IPS DF 4.7 (cell line): ENCODE data around the gene PFDN4.
"Not testable (repeated sequence)": the region's sequence is repeated elsewhere in the genome, so short reads cannot be mapped to it uniquely, and the experiment has no call there.

ENCODE experiments used
- DNase-seq: peaks from one replicate; pipeline ENCODE4 v3.0.0-alpha.2; 2013; ENCODE audit warnings: low spot score; ENCODE audit errors: extremely low read depth

The PFDN4 gene

DNA sequence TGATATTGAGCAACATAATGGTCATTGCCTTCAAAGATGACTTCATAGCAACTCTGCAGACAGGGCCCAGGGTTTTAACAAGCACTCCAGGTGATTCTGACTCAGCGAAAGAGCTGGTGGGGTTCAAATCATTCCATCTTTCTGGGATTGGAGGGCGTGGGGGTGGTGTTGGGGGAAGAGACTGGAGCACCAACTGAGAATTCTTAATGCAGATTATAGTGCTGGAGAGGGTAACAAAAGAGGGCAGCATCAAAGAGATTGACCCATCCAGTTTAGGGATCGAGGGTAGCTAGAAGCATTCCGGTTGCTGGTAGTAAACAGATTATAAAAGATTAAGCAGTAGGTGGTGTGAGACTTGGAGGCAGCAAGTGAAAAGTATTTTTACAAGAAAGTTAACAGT lies 15.9 kb downstream of the PFDN4 start:
- DNase-seq, result no peak

DNA sequence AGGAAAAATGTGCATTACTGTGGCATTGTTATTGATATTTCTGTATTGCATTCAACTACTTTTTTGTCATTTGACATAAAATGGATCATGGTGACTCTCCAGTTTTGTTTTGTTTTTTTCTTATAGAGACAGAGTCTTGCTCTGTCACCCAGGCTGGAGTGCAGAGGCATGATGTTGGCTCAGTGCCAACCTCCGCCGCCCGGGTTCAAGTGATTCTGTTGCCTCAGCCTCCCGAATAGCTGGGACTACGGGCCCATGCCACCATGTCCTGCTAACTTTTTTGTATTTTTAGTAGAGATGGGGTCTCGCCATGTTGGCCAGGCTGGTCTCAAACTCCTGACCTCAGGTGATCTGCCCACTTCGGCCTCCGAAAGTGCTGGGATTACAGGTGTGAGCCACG lies 16.8 kb downstream of the PFDN4 start:
- DNase-seq, result not testable (repeated sequence)

DNA sequence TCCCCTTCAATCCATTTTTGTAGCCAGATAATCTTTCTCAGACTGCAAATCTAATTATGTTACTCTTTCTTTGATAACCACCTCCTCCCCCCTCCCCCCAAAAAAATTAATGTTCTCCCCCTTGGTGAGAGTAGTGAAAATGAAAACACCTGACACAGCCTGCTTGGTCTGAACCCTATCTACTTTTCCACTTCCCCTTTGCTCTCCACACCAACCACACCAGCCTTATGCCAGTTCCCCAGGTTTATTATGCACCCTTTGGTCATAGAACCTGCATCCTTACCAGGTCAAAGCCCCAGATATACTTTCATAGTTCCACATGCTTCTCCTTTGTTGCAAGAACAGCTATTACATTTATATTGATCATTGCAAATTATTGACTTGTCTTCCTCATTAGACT lies 19.4 kb downstream of the PFDN4 start:
- DNase-seq, result no peak

DNA sequence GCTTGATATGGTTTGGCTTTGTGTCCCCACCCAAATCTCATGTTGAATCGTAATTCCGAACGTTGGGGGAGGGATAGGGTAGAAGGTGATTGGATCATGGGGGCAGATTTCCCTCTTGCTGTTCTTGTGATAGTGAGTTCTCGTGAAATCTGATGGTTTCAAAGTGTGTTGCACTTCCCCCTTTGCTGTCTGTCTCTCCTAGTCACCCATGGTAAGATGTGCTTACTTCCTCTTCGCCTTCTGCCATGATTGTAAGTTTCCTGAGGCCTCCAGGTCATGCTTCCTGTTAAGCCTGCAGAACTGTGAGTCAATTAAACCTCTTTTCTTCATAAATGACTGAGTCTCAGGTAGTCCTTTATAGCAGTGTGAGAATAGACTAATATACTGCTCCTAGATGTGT lies 19.9 kb downstream of the PFDN4 start:
- no peak for DNase-seq

DNA sequence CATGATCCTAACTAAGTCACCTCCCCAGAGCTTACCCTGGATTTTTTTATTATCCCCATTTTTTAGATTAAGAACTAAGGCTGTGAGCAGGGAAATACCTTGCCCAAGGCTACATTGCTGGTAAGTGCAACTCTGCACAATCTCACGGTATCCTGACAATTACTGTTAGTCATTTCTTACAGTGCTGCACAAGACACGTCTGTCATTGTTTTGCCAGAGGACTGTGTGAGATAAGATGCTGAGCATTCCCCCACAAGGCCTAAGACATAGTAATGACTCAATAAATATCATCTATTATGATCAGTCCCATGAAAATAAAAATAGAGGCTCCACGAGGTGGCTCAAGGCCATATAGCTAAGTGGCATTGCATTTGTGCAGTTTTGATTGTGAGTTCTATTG lies 21.0 kb downstream of the PFDN4 start:
- no peak for DNase-seq

DNA sequence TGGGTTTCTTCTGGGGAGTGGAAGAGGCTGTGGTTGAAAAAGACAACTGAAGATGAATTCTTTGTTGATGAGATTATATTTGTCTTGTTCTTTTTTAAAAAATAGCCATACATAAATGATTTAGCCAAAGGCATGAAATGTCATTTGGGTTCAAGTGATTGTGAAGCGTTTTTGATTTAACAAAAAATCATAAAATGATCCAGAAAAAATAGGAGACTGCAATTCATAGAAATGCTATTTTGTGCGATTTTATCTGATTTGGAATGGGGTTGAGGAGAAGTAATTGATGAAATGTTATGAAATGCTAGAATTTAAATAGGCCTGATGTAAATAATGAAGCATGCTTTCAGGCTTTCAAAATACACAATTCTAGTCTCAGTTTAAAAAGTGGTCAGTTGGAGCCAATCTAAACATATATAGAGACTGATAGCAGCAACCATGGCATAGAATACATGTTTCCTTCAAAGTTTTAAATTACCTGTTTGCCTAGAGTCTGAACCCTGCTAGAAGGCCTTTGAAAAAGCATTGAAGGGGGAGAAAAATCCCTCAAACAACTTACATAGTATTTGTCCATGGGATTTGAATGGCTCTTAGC lies 21.8 kb downstream of the PFDN4 start:
- DNase-seq, result no peak

DNA sequence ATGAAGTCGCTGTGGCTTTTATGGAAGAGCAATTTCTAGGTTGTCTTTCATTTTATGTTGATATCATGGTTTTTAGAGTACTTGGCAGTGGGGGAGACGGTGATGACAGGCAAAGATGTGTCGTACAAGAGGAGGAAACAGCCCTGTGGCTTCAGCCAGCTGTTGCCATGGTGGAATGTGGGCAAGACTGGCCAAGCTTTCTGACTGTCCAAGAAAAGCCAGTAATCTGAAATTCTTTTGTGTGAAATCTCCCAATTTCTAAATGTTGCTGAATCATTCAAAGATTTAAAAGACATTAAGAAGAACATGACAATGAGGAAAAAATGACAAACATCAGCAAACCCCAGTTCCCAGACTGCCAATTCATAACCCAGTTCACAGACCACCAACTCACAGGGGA lies 23.1 kb downstream of the PFDN4 start:
- DNase-seq, result no peak

DNA sequence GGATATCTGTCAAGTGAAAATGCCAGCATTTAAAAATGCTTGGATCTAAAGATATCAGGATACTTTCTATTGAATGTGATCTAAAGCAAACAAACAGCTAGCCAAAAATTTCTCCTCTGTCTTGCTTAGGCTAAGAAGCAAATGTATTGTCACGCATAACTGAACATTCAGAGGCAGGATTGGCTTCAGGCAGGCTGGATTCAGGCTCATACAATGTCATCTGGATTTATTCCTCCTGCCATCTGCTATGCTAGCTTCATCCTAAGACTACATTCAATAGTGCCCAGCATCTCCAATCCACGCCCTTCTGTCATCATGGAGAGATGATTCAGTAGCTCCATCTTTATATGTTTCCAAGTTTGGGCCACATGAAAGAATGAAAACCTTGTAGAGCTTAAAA lies 27.1 kb downstream of the PFDN4 start:
- DNase-seq, result no peak

DNA sequence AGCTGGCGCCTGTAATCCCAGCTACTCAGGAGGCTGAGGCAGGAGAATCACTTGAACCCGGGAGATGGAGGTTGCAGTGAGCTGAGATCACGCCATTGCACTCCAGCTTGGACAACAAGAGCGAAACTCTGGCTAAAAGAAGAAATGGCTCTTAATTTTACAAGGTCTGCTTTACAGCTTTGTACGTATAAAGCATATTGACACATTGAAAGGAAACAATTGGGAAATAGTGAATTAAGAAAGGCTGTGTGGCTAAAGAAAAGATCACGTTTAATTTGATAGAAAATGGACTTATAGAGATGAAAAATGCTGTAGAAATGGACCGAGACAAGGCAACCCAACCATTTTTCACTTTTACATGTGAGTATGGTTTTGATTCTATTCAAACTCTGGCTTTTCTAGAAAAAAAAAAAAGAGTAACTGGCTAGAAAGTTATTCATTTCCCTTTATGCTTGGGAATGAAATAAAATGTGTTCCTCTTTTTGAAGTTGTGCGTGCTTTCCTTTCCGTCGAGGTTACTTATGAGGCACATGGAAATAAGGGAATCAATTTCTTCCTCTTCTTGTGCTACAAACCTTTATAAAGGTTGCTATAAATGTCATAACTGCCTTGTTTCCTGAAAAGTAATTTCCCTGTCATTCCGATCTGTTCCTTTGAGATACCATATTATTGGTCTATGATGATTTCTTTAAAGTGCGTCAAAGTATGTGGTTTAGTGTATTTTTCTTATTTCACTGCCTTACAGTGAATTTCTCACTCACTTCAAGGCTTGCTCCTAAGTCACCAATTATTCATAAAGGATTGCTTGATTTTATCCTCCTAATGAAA lies 29.4 kb downstream of the PFDN4 start:
- no peak for DNase-seq

DNA sequence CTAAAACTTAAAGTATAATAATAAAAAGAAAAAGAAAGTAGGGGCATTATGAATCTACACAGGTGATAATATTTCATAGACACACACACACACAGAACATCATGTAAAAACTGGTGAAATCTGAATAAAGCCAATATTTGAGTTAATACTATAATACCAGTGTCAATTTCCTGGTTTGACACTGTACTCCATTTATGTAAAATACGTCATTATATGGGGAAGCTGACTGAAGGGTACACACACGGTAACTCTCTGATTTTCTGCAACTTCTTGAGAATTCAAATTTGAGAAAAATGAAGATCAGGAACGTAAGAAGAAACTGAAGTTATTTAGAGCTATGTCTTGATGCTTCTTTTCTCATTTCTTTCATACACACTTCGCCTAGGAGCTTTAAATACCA lies 36.2 kb downstream of the PFDN4 start:
- DNase-seq, result no peak

DNA sequence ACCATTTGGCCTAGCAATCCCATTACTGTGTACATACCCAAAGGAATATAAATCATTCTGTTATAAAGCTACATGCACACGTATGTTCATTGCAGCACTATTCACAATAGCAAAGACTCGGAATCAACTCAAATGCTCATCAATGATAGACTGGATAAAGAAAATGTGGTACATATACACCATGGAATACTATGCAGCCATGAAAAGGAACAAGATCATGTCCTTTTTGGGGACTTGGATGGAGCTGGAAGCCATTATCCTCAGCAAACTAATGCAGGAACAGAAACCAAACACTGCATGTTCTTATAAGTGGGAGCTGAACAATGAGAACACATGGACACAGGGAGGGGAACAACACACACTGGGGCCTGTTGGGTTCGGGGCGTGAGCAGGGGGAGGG lies 40.8 kb downstream of the PFDN4 start:
- not testable (repeated sequence) for DNase-seq

DNA sequence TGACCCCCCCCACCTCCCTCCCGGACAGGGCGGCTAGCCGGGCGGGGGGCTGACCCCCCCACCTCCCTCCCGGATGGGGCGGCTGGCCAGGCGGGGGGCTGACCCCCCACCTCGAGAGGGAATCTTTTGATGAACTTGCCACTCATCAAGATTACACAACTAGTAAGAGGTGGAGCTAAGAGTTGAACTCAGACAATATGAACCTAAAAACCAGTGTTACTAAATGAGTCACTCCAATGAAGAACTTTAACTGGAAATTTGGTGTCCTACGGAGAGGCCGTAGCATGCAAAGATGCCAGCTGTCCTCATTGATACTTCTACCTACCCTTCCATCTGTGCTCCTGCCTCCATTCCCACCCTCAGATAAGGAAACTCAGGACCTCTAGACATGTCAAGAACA lies 42.8 kb downstream of the PFDN4 start:
- DNase-seq, result no peak

DNA sequence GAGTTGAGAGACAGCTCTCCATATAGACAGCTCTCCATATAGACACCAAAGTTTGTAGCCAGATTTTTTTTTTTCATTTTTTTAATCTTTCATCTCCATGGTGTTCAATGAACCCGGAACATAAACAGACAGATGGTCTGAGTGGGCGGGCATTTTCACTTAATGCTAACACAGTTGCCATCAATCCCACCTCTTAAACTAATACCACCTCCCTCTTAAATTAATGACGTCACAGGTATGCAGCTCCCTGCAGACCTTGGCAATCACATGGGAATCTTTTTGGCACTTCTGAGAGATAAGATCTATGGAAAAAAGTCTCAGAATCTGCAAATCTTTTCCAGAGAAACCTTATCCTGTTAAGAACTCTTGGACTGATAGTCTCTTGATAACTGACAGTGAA lies 43.2 kb downstream of the PFDN4 start:
- DNase-seq, result no peak

DNA sequence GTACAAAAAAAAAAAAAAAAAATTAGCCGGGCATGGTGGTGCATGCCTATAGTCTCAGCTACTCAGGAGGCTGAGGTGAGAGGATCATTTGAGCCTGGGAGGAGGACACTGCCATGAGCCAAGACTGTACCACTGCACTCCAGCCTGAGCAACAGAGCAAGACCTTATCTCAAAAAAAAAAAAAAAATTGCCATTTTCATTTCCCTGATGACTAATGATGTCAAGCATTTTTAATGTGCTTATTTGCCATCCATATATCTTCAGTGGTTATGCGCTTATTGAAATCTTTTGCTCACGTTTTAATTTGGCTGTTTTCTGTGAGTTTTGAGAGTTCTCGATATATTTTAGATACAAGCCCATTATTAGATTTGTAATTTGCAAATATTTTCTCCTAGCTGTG lies 46.7 kb downstream of the PFDN4 start:
- DNase-seq, result no peak

DNA sequence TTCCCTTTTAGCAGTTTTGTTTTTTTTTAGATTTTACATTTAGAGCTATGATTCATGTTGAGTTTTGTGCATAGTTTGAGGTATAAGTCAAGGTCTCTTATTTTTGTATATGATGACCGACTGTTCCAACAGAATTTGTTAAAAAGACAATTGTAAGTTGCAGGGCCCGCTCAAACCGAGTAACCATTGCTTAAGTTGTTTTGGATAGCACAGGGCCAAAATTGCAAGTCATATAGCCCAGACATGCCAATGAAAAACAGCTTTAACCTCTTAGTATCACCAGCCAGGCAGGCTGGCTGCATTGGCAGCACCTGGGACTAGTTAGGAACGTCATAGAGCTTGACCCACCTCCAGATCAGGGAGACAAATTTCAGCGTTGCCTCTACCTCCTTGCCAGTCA lies 47.3 kb downstream of the PFDN4 start:
- DNase-seq, result no peak

DNA sequence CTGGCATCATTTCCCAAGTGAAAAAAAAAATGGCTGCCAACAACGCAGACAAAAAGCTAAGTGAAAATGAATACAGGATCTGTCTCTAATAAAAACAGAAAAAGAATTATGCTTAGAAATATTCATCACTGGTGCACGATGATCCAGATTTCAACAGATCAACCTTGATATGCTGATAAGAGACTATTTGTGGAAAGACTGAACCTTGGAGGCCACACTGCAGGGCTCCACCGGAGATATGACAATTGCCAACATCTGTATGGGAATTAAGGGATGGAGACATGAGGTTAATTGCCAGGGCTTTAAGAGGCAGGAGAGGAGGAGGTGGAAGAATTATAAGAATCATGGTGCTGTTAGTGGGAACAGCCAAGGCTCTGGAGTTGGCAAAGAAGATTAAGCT lies 48.3 kb downstream of the PFDN4 start:
- no peak for DNase-seq

DNA sequence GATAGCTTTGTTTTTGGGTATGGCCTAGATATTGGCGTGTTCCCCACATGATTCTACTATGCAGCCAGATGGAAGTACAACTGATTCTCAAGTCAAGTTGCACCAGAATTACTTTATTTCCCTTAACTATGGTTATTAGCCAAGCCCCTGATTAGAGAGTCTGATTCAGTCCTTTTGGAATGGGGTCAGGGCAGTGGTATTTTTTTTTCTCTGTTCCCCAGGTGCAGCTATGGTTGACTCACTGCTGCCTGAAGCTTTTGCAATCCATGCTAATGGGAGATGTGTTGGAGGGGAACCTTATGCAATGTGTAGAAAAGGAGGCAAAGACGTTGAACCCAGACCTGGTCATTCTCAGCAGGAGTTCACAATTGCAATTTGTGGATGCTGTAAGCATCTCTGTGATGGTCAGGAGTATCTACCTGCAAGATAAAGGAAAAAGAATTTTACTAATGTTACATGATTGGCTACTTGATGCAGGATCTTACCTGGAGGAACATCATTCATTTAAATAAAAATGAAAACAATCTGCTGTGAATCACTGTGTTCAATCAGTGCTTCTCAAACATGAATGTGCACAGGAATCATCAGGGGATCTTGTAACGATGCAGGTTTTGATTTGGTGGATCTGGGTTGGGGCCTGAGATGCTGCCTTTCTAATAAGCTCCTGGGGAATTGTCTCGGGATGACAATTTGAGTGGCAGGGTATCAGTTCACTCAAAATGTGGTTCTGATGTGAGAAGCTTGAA lies 49.4 kb downstream of the PFDN4 start:
- DNase-seq, result no peak

DNA sequence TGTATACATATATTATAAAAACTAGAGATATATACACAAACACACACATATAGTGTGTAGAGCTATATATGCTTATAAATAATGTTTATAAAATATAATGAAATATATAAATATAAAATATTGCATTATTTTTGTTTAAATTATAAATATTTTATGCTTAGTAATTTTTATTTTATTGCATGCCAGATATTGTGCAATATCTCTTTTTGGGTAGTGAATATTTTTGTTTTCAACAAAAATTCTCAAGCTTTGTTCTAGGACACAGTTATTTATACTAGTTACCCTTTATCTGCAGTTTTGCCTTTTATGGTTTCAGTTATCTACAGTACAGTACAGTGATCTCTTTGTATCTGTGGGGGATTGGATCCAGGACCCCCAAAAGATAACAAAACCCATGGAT lies 52.2 kb downstream of the PFDN4 start:
- DNase-seq, result no peak

DNA sequence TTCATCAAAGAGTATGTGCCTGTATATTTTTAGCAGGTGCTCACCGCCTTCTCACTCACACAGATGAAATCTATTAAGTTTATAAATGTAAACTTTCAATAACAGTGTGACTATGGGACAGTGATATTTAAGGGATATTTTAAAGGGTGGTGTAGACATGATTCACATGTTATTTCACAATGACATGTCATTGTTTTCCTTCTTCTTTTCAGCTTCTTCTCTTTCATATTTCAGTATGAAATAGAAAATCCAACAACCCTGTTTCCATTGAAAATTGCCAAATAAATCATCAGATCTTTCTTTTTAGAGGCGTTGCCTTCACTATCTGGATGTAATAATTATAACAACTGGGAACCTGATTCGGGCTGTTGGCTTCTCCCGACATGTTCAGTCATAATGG lies 54.8 kb downstream of the PFDN4 start:
- no peak for DNase-seq

DNA sequence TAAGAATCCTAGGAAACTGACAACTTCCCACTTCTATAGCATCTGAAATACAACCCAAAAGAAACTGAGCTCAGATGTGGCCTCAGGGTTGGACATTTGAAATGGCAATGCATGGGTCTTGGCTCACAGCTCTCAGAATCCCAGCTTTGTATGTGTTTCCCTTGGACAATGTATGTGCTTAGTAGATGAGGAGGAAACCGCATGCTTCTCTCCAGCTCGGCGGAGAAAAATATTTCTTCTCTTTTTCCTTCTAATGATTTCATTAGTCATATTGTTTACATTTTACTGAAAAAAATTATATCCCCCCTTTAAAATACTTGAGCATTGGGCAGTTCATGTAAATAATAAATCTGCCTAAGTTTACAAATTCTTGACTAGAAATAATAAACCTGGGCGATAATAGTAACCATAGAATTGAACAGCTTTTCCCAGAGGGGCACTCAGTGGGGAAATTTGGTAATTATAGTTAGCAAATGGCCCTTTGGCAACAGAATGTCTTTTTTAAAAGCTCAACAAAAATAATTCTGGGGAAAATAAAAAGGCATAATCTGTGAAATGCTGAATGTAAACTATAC lies 55.3 kb downstream of the PFDN4 start:
- no peak for DNase-seq

DNA sequence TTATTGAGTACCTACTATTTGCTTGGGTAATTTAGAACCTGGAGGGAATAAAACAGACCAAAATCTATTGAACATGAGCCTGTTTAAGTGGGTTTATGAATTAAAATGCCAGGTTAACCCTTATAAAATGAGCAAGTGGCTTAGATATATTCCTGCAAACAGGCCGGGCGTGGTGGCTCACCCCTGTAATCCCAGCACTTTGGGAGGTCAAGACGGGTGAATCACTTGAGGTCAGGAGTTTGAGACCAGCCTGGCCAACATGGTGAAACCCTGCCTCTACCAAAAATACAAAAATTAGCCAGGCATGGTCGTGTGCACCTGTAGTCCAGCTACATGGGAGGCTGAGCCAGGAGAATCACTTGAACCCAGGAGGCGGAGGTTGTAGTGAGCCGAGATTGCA lies 57.9 kb downstream of the PFDN4 start:
- not testable (repeated sequence) for DNase-seq

DNA sequence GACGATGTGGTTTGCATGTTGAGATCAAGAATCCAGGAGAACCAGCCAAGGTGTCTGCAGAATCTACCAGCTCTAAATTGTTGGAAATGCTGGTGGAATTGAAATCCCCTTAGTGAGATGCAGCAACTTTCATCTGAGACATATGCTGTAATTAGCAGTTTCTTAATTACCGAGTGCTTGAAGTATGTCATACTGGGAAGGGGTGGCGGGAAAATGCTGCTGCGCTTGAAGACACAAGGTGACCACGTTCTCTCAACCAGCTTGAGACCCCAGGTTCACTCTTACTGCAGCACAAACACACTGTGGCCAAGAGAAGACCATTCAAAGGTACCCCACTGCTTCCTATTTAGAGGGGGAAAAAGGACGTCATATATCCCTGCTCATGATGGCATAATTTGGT lies 59.0 kb downstream of the PFDN4 start:
- DNase-seq, result no peak
